DND-41 (cell line): Measurements from ENCODE around the gene ACOXL.
A peak's percentile ranks its signal among the peaks of the same experiment; 100 is the strongest.

Source experiments
- ATAC-seq: fragments of 200-7000 bp; cut with Tn5 transposase; 3 replicates; pipeline ENCODE4 v1.9.1; 2021; ENCODE audit warnings: low read depth; ENCODE audit not compliant: insufficient read depth
- DNase-seq: peaks from one replicate; pipeline ENCODE4 v3.0.0-alpha.2; 2020
- H2AFZ ChIP-seq: 2 replicates; pipeline ENCODE4 v1.6.0; 2012; ENCODE audit warnings: low read depth, low read length
- H3K27ac ChIP-seq: 2 replicates; pipeline ENCODE4 v1.5.1; 2012; ENCODE audit warnings: low read length, inconsistent platforms
- H3K27me3 ChIP-seq: fragments of 200-600 bp; sonication (generic); 2 replicates; pipeline ENCODE4 v1.6.0; 2012; ENCODE audit warnings: low read length, mild to moderate bottlenecking, inconsistent platforms; ENCODE audit not compliant: insufficient read depth, poor library complexity
- H3K36me3 ChIP-seq: 2 replicates; pipeline ENCODE4 v1.5.1; 2012; ENCODE audit warnings: low read length, inconsistent platforms; ENCODE audit not compliant: insufficient read depth
- H3K4me1 ChIP-seq: 2 replicates; pipeline ENCODE4 v1.5.1; 2012; ENCODE audit warnings: mild to moderate bottlenecking, low read length; ENCODE audit not compliant: insufficient read depth
- H3K4me2 ChIP-seq: 2 replicates; pipeline ENCODE4 v1.6.0; 2012; ENCODE audit warnings: mild to moderate bottlenecking, moderate library complexity, low read length, inconsistent platforms; ENCODE audit not compliant: insufficient read depth
- H3K4me3 ChIP-seq, 2 experiments: fragments of 200-600 bp in 1 of 2; shearing (Covaris generic) in 1 of 2; 2 replicates each; pipeline ENCODE4 v1.5.1; 2012 to 2016; ENCODE audit warnings: inconsistent platforms in 2 of 2, low read length in 2 of 2, mild to moderate bottlenecking in 2 of 2, low read depth in 1 of 2, moderate library complexity in 1 of 2
- H3K79me2 ChIP-seq: 2 replicates; pipeline ENCODE4 v1.6.0; 2012; ENCODE audit warnings: low read length, inconsistent platforms; ENCODE audit not compliant: insufficient read depth
- H3K9ac ChIP-seq: 2 replicates; pipeline ENCODE4 v1.6.0; 2012; ENCODE audit warnings: low read depth, mild to moderate bottlenecking, inconsistent platforms, low read length, moderate library complexity
- H3K9me3 ChIP-seq: 2 replicates; pipeline ENCODE4 v1.5.1; 2012; ENCODE audit warnings: low read length, moderate library complexity, mild to moderate bottlenecking, inconsistent platforms; ENCODE audit not compliant: insufficient read depth, severe bottlenecking
- H4K20me1 ChIP-seq: 2 replicates; pipeline ENCODE4 v1.6.0; 2012; ENCODE audit warnings: low read length; ENCODE audit not compliant: insufficient read depth
- EZH2 ChIP-seq: IDR thresholded peaks from 3 replicates; pipeline ENCODE4 v1.6.1; 2012; ENCODE audit warnings: borderline replicate concordance, low read depth, mild to moderate bottlenecking, moderate library complexity, low read length, inconsistent platforms; ENCODE audit not compliant: severe bottlenecking
- TF ChIP-seq, protein P1 (sequence below): IDR thresholded peaks from 2 replicates; pipeline ENCODE4 v1.5.1; 2012; ENCODE audit warnings: borderline replicate concordance, low read length, moderate library complexity, mild to moderate bottlenecking; ENCODE audit not compliant: poor library complexity, severe bottlenecking; ENCODE audit errors: extremely low read depth

The ACOXL gene

DNA sequence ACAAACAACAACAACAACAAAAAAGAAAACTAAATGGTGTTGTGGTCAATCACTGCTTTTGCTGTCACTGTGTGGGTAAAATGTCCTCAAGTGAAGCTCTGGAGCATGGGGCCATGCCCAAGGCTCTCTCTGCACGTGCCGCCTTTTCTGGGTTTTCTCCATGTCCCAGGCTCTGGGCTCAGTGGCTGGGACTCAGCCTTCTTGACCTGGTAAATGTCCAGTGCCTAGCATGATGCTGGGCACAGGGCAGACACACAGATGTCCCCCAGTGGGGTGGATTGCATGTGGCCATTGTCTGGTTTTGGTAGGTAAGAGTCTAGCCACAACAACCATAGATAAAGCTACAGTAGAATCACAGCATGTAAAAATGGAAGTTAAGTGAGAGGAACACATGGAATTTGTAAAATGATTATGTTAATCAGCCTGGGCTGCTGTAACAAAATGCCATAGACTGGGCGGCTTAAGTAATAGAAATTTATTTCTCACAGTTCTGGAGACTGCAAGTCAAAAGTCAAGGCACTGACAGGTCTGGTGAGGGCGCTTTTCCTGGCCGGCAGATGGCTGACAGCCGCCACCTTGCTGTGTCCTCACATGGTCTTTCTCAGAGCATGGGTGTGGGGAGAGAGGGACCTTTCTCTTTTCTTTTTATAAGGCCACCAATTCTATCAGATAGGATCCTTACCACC, 174.4 kb downstream of the ACOXL start:
- H3K4me1 ChIP-seq: peaks cover 4% of the 10 kb centered on the region; the same call in 1 of the 2 replicates
- DNase-seq (no peak), ATAC-seq (no peak)
- no peak for TF ChIP-seq EZH2
- TF ChIP-seq, protein P1, sequence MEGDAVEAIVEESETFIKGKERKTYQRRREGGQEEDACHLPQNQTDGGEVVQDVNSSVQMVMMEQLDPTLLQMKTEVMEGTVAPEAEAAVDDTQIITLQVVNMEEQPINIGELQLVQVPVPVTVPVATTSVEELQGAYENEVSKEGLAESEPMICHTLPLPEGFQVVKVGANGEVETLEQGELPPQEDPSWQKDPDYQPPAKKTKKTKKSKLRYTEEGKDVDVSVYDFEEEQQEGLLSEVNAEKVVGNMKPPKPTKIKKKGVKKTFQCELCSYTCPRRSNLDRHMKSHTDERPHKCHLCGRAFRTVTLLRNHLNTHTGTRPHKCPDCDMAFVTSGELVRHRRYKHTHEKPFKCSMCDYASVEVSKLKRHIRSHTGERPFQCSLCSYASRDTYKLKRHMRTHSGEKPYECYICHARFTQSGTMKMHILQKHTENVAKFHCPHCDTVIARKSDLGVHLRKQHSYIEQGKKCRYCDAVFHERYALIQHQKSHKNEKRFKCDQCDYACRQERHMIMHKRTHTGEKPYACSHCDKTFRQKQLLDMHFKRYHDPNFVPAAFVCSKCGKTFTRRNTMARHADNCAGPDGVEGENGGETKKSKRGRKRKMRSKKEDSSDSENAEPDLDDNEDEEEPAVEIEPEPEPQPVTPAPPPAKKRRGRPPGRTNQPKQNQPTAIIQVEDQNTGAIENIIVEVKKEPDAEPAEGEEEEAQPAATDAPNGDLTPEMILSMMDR: peak; percentile 4
- no peaks in the 10 kb centered on the region for H3K27me3 ChIP-seq
- H3K36me3 ChIP-seq: no peaks in the 10 kb centered on the region
- no peak overlapping the region for H3K4me3 ChIP-seq
- H3K4me2 ChIP-seq: no peak overlapping the region
- no peak overlapping the region for H3K27ac ChIP-seq
- H3K9me3 ChIP-seq: peaks cover 9% of the 10 kb centered on the region
- H3K9ac ChIP-seq: no peak overlapping the region
- no peak overlapping the region for H2AFZ ChIP-seq
- no peaks in the 10 kb centered on the region for H4K20me1 ChIP-seq
- no peaks in the 10 kb centered on the region for H3K79me2 ChIP-seq

DNA sequence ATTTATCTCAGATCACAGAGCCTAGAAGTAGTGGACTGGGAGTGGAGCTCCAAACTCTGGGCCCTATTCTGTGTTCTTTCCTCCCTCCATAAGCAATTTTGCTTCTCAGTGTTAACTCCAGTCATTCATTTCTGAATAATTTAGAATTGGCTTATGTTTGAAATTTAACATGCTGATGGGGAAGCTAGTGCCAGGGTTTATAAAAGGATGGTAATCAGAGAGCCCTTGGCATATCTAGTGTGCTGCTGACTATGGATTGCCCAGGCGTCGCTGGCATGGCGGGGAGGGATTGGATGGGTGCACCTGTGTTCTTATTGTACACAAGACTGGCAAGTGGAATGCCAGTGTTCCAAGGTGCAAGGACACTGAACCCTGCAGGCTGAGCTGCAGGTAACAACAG, 177.1 kb downstream of the ACOXL start:
- Histone ChIP-seq H3K27me3 (no peaks in the 10 kb centered on the region), H3K27ac (no peak overlapping the region), H3K4me3 (no peak overlapping the region), H3K9me3 (peaks cover 10% of the 10 kb centered on the region), H3K9ac (no peak overlapping the region), H4K20me1 (no peaks in the 10 kb centered on the region), H3K4me2 (no peak overlapping the region), H3K36me3 (no peaks in the 10 kb centered on the region), H3K79me2 (no peaks in the 10 kb centered on the region), H3K4me1 (peaks cover 1% of the 10 kb centered on the region; the same call in 1 of the 2 replicates), H2AFZ (no peak overlapping the region)
- no peak for ATAC-seq
- no peak for DNase-seq
- no peak for TF ChIP-seq EZH2
- TF ChIP-seq, protein P1: no peak

DNA sequence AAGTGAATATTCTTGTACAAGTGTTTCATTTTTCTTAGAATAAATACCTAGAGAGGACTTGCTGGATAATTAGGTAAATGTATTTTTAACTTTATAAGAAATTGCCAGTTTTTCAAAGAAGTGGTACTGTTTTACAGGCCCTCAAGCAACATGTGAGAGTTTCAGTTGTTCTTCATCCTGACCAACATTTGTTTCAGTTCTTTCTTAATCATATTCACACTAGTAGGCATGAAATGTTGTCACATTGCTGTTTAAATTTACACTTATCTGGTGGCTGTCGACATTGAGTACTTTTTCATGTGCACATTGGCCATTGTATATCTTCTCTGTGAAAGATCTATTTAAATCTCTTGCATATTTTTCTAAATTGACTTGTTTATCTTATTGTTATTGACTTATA, 178.1 kb downstream of the ACOXL start:
- no peak overlapping the region for H3K27ac ChIP-seq
- DNase-seq: no peak

More for the DNA sequence above, 178.1 kb downstream of the ACOXL start:
- no peaks in the 10 kb centered on the region for H4K20me1 ChIP-seq
- H3K9ac ChIP-seq: no peak overlapping the region
- no peaks in the 10 kb centered on the region for H3K4me1 ChIP-seq
- no peak overlapping the region for H3K4me2 ChIP-seq
- no peaks in the 10 kb centered on the region for H3K36me3 ChIP-seq
- H3K9me3 ChIP-seq: peaks cover 10% of the 10 kb centered on the region
- no peak overlapping the region for H2AFZ ChIP-seq
- no peak overlapping the region for H3K4me3 ChIP-seq
- ATAC-seq: no peak
- no peaks in the 10 kb centered on the region for H3K27me3 ChIP-seq
- H3K79me2 ChIP-seq: no peaks in the 10 kb centered on the region
- no peak for TF ChIP-seq EZH2
- TF ChIP-seq, protein P1: no peak
